ENCODE results near the gene SEMA3C.
"Not testable (repeated sequence)": the region's sequence is repeated elsewhere in the genome, so short reads cannot be mapped to it uniquely, and the experiment has no call there.

Gene SEMA3C

GRCh38 chr7:80929619-80930018 is 10.8 kb upstream of the SEMA3C start:
- no peak overlapping the region for H3K4me3 ChIP-seq (ENCODE audit: low read length)
- TF ChIP-seq, protein P1, sequence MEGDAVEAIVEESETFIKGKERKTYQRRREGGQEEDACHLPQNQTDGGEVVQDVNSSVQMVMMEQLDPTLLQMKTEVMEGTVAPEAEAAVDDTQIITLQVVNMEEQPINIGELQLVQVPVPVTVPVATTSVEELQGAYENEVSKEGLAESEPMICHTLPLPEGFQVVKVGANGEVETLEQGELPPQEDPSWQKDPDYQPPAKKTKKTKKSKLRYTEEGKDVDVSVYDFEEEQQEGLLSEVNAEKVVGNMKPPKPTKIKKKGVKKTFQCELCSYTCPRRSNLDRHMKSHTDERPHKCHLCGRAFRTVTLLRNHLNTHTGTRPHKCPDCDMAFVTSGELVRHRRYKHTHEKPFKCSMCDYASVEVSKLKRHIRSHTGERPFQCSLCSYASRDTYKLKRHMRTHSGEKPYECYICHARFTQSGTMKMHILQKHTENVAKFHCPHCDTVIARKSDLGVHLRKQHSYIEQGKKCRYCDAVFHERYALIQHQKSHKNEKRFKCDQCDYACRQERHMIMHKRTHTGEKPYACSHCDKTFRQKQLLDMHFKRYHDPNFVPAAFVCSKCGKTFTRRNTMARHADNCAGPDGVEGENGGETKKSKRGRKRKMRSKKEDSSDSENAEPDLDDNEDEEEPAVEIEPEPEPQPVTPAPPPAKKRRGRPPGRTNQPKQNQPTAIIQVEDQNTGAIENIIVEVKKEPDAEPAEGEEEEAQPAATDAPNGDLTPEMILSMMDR (IDR thresholded peaks at IDR 0.05; ENCODE audit: insufficient read depth, low read depth, low read length, missing control alignments), result no peak
- DNase-seq (ENCODE audit: low read depth), result peak; percentile 93

DNA sequence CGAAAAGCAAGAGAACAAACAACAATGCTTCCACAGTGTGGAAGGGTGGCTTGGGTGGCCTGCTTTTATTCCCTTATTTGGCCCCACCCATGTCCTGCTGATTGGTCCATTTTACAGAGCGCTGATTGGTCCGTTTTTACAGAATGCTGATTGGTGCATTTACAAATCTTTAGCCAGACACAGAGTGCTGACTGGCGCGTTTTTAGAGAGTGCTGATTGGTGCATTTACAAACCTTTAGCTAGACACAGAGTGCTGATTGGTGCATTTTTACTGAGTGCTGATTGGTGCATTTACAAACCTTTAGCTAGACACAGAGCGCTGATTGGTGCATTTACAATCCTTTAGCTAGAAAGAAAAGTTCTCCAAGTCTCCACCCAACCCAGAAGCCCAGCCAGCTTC is 8.1 kb upstream of the SEMA3C start:
- not testable (repeated sequence) for H3K4me3 ChIP-seq (ENCODE audit: low read length); DNase-seq (ENCODE audit: low read depth)

DNA sequence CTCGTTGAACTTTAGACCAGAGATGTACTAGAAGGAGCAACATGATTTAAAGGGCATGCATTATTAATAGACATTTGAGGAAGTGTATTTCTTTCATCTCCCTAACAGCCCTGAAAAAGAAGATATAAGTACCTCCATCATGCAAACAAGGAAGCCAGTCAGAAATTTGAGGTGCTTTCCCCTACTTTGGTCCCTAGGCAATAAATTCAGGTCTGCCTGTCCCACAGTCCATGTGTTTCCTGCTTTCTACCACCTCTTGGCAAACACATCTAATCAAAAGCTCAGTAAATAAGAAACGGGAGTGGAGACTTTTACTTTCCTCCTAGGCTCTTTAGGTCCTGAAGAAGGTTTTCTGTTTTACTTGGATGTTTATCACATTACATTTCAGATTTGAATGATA is 5.2 kb upstream of the SEMA3C start:
- TF ChIP-seq, protein P1 (IDR thresholded peaks at IDR 0.05; ENCODE audit: insufficient read depth, low read depth, low read length, missing control alignments), result no peak
- no peak for DNase-seq (ENCODE audit: low read depth)
- H3K4me3 ChIP-seq (ENCODE audit: low read length), result no peak overlapping the region

- peak; percentile 39 for DNase-seq (ENCODE audit: low read depth)
- H3K4me3 ChIP-seq (ENCODE audit: low read length), result no peak overlapping the region
- TF ChIP-seq, protein P1 (IDR thresholded peaks at IDR 0.05; ENCODE audit: insufficient read depth, low read depth, low read length, missing control alignments), result no peak
Observed at GRCh38 chr7:80923211-80923612, 4.4 kb upstream of the SEMA3C start.

DNA sequence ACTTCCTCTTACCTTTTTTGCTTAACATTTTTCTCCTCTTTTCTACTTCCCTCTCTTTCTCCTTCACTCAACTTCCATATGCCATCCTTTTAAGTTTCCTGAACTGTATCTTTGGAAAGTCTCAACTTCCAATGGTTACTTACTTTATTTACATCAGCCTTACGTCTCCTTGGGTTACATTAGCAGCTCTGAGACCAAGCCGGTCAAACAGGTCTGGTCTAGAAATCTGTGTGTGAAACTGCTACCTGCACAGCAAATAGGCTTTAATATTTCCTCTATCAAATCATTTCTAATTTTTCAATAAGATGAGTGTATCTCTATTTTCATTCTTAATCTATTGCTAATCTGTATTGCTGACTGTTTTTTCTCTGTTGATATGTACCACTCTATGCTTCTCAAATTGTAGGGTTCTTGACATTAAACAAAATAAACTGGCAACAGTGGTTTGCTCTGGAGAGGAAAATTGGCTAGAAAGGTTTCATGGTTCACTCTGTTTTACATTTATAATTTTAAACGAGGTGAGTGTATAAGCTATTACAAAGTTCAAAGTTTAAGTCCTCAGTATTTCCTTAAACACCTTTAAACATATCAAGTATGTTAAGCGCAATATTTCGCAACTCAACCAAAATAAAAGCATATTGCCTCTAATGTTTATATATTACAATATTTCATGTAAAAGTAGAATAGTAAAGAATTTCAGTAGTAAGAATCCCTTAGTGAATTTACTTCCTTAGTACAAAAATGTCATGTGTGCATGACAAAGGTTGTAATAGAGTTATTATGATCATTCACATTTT is 3.6 kb upstream of the SEMA3C start:
- TF ChIP-seq, protein P1 (IDR thresholded peaks at IDR 0.05; ENCODE audit: insufficient read depth, low read depth, low read length, missing control alignments), result no peak
- DNase-seq (ENCODE audit: low read depth), result peak; percentile 93
- H3K4me3 ChIP-seq (ENCODE audit: low read length), result no peak overlapping the region

DNA sequence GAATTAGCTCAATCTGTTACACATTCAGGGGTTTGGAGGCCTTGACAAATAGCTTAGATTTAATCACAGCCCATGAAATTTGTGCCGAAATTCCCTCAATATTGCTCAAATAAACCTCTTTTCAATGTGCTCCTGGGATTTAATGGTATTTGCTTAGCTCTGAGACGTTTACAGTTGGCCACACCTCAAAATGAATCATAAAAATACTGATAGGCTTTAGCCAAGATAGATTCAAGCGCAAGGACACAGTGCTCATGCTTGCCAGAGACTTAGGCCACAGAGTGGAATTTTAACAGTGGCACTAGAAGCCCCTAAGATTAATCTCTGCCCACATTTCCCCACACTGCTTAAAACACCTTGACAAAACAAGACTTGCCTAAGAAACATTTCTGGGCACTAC is 2.3 kb upstream of the SEMA3C start:
- TF ChIP-seq, protein P1 (IDR thresholded peaks at IDR 0.05; ENCODE audit: insufficient read depth, low read depth, low read length, missing control alignments), result no peak
- DNase-seq (ENCODE audit: low read depth), result peak; percentile 72
- H3K4me3 ChIP-seq (ENCODE audit: low read length), result no peak overlapping the region

DNA sequence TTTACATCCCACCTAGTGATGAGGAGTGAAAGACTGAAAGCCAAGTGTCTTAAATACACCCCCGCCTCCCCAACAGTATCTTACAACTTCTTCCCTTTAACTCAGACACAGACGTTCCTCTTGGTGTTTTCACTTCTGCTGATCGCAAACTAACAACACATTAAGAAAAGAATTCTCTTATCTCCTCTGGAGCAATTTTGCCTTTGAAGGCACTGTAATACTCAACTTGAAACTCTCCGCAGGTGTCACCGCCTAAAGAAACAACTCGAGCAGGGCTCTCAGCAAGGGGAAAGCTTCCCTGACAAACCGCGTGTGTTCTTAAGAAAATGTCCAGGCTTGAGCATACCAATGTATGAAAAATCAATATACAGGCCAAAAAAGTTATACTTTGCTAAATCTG is 452 bp downstream of the SEMA3C start:
- DNase-seq (ENCODE audit: low read depth), result peak; percentile 42
- peak overlapping the region; percentile 98 for H3K4me3 ChIP-seq (ENCODE audit: low read length)
- TF ChIP-seq, protein P1 (IDR thresholded peaks at IDR 0.05; ENCODE audit: insufficient read depth, low read depth, low read length, missing control alignments), result no peak
